Measurements from ENCODE around the gene MOB3A.

The MOB3A gene

GRCh38 chr19:2123682-2124387 lies 27.7 kb upstream of the MOB3A start:
- no peak for TF ChIP-seq CTCF (IDR thresholded peaks at IDR 0.05)
- no peak overlapping the region for H2AFZ ChIP-seq
- peaks cover 29% of the 10 kb centered on the region for H3K79me2 ChIP-seq
- no peak overlapping the region for H3K4me3 ChIP-seq (ENCODE audit: low read depth, low read length)
- no peaks in the 10 kb centered on the region for H3K27me3 ChIP-seq (ENCODE audit: control insufficient read depth, insufficient read depth, low read length)
- no peak overlapping the region for H3K4me2 ChIP-seq (ENCODE audit: low read length)
- no peak overlapping the region for H3K27ac ChIP-seq
- H3K4me1 ChIP-seq = no peaks in the 10 kb centered on the region
- H3K9me3 ChIP-seq (ENCODE audit: control insufficient read depth, low read length) = no peaks in the 10 kb centered on the region
- H3K36me3 ChIP-seq (ENCODE audit: control insufficient read depth, insufficient read depth, low read length) = no peaks in the 10 kb centered on the region
- no peak overlapping the region for H3K9ac ChIP-seq

GRCh38 chr19:2122982-2123381 lies 26.9 kb upstream of the MOB3A start:
- H3K4me1 ChIP-seq = no peaks in the 10 kb centered on the region
- no peak overlapping the region for H3K4me2 ChIP-seq (ENCODE audit: low read length)
- no peaks in the 10 kb centered on the region for H3K9me3 ChIP-seq (ENCODE audit: control insufficient read depth, low read length)
- no peaks in the 10 kb centered on the region for H3K27me3 ChIP-seq (ENCODE audit: control insufficient read depth, insufficient read depth, low read length)
- H3K27ac ChIP-seq = no peak overlapping the region
- TF ChIP-seq CTCF (IDR thresholded peaks at IDR 0.05) = no peak
- no peak overlapping the region for H3K4me3 ChIP-seq (ENCODE audit: low read depth, low read length)
- H2AFZ ChIP-seq = no peak overlapping the region
- H3K79me2 ChIP-seq = peaks cover 33% of the 10 kb centered on the region
- H3K9ac ChIP-seq = no peak overlapping the region
- H3K36me3 ChIP-seq (ENCODE audit: control insufficient read depth, insufficient read depth, low read length) = no peaks in the 10 kb centered on the region

GRCh38 chr19:2122251-2122650 lies 26.1 kb upstream of the MOB3A start:
- Histone ChIP-seq H3K79me2 (peaks cover 36% of the 10 kb centered on the region), H3K4me1 (no peaks in the 10 kb centered on the region), H3K4me3 (ENCODE audit: low read depth, low read length) (no peak overlapping the region), H3K27me3 (ENCODE audit: control insufficient read depth, insufficient read depth, low read length) (no peaks in the 10 kb centered on the region), H3K9ac (no peak overlapping the region), H2AFZ (no peak overlapping the region), H3K9me3 (ENCODE audit: control insufficient read depth, low read length) (no peaks in the 10 kb centered on the region), H3K36me3 (ENCODE audit: control insufficient read depth, insufficient read depth, low read length) (no peaks in the 10 kb centered on the region), H3K27ac (no peak overlapping the region), H3K4me2 (ENCODE audit: low read length) (no peak overlapping the region)
- TF ChIP-seq CTCF (IDR thresholded peaks at IDR 0.05) = no peak

GRCh38 chr19:2121416-2122051 lies 25.4 kb upstream of the MOB3A start:
- Histone ChIP-seq H3K27me3 (ENCODE audit: control insufficient read depth, insufficient read depth, low read length) (no peaks in the 10 kb centered on the region), H3K4me2 (ENCODE audit: low read length) (no peak overlapping the region), H3K9me3 (ENCODE audit: control insufficient read depth, low read length) (no peaks in the 10 kb centered on the region), H3K4me1 (no peaks in the 10 kb centered on the region), H3K79me2 (peaks cover 33% of the 10 kb centered on the region), H3K4me3 (ENCODE audit: low read depth, low read length) (no peak overlapping the region), H2AFZ (no peak overlapping the region), H3K9ac (no peak overlapping the region), H3K36me3 (ENCODE audit: control insufficient read depth, insufficient read depth, low read length) (no peaks in the 10 kb centered on the region), H3K27ac (no peak overlapping the region)
- no peak for TF ChIP-seq CTCF (IDR thresholded peaks at IDR 0.05)

- no peak overlapping the region for H3K27ac ChIP-seq
- peaks cover 33% of the 10 kb centered on the region for H3K79me2 ChIP-seq
- H3K4me3 ChIP-seq (ENCODE audit: low read depth, low read length) = no peak overlapping the region
- H3K4me1 ChIP-seq = no peaks in the 10 kb centered on the region
- H3K9me3 ChIP-seq (ENCODE audit: control insufficient read depth, low read length) = no peaks in the 10 kb centered on the region
- no peak overlapping the region for H3K4me2 ChIP-seq (ENCODE audit: low read length)
- no peaks in the 10 kb centered on the region for H3K27me3 ChIP-seq (ENCODE audit: control insufficient read depth, insufficient read depth, low read length)
- H3K36me3 ChIP-seq (ENCODE audit: control insufficient read depth, insufficient read depth, low read length) = no peaks in the 10 kb centered on the region
- H2AFZ ChIP-seq = no peak overlapping the region
- no peak overlapping the region for H3K9ac ChIP-seq
- no peak for TF ChIP-seq CTCF (IDR thresholded peaks at IDR 0.05)
Measured at GRCh38 chr19:2120821-2121220, 24.7 kb upstream of the MOB3A start.

Measured in parathyroid adenoma (tissue), 2 donors.